ENCODE results near the gene NPB. TPM values are rescaled to one million over a fixed set of nuclear protein-coding genes. Genes with fewer than 3 reads are reported as not detected.

Gene NPB
- total RNA-seq, 3 donors from 2014 or later (not counting 1 experiment from before 2014, with no cell fraction given), result 0.18 to 0.31 TPM; not detected in 1

GRCh38 chr17:81920612-81921536 is 18.8 kb downstream of the NPB start:
- Mint-ChIP-seq H3K36me3 (no peaks in the 10 kb centered on the region), H3K27me3 (ENCODE audit: low read depth in 2 of 2) (peaks cover 0 to 3% of the 10 kb centered on the region in 2 donors), H3K9me3 (no peaks in the 10 kb centered on the region), H3K4me3 (peak overlapping the region; percentile 5), H3K4me1 (peaks cover 19 to 37% of the 10 kb centered on the region in 2 donors), H3K27ac (peak overlapping the region in 1 of 2 donors; percentile 42)
- Histone ChIP-seq H3K4me1 (ENCODE audit: control insufficient read depth, insufficient read depth, low read length) (peaks cover 52% of the 10 kb centered on the region), H3K9me3 (ENCODE audit: control insufficient read depth, insufficient read depth, low read length) (no peaks in the 10 kb centered on the region), H3K4me3 (ENCODE audit: low read length) (no peak overlapping the region), H3K36me3 (ENCODE audit: control insufficient read depth, insufficient read depth, low read length) (peaks cover 6% of the 10 kb centered on the region), H3K27ac (ENCODE audit: low read length) (no peak overlapping the region), H3K27me3 (ENCODE audit: control insufficient read depth, insufficient read depth, low read length) (no peaks in the 10 kb centered on the region)
- ATAC-seq (no peak), DNase-seq (no peak)
- WGBS (ENCODE audit: insufficient coverage), result 93% methylated on average over 33 of the region's 33 CpGs
- intact Hi-C loops (cut with micrococcal nuclease), result no loop called here
- TF ChIP-seq, protein P1, sequence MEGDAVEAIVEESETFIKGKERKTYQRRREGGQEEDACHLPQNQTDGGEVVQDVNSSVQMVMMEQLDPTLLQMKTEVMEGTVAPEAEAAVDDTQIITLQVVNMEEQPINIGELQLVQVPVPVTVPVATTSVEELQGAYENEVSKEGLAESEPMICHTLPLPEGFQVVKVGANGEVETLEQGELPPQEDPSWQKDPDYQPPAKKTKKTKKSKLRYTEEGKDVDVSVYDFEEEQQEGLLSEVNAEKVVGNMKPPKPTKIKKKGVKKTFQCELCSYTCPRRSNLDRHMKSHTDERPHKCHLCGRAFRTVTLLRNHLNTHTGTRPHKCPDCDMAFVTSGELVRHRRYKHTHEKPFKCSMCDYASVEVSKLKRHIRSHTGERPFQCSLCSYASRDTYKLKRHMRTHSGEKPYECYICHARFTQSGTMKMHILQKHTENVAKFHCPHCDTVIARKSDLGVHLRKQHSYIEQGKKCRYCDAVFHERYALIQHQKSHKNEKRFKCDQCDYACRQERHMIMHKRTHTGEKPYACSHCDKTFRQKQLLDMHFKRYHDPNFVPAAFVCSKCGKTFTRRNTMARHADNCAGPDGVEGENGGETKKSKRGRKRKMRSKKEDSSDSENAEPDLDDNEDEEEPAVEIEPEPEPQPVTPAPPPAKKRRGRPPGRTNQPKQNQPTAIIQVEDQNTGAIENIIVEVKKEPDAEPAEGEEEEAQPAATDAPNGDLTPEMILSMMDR (IDR thresholded peaks at IDR 0.05), result no peak

DNA sequence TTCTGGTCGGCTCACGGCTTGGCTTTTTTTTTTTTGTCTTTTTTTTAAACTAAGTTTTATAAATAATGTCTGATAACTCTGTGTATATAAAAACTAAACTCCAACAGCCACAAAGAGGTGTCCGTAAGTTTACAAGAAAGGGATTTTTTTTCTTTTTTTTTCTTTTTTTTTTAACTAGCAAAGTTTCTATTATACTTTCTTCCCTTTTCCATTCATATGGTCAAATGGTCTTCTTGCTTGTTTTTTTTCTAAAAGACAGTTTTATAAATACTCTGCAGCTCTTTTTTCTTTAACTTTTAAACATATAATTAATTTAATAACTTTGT is 19.5 kb downstream of the NPB start:
- no peak overlapping the region for H3K4me3 ChIP-seq (ENCODE audit: low read length)
- Mint-ChIP-seq H3K4me1 (peaks cover 17 to 38% of the 10 kb centered on the region in 2 donors), H3K36me3 (no peaks in the 10 kb centered on the region), H3K4me3 (no peak overlapping the region), H3K9me3 (no peaks in the 10 kb centered on the region), H3K27ac (no peak overlapping the region), H3K27me3 (ENCODE audit: low read depth in 2 of 2) (peaks cover 0 to 3% of the 10 kb centered on the region in 2 donors)
- intact Hi-C loops (cut with micrococcal nuclease), result no loop called here
- DNase-seq (no peak), ATAC-seq (no peak)
- no peaks in the 10 kb centered on the region for H3K27me3 ChIP-seq (ENCODE audit: control insufficient read depth, insufficient read depth, low read length)
- no peaks in the 10 kb centered on the region for H3K9me3 ChIP-seq (ENCODE audit: control insufficient read depth, insufficient read depth, low read length)
- no peak overlapping the region for H3K27ac ChIP-seq (ENCODE audit: low read length)
- H3K4me1 ChIP-seq (ENCODE audit: control insufficient read depth, insufficient read depth, low read length), result peaks cover 54% of the 10 kb centered on the region
- TF ChIP-seq, protein P1 (IDR thresholded peaks at IDR 0.05), result no peak
- peaks cover 6% of the 10 kb centered on the region for H3K36me3 ChIP-seq (ENCODE audit: control insufficient read depth, insufficient read depth, low read length)
- no CpG with 5 or more reads among the region's 3 CpGs for WGBS (ENCODE audit: insufficient coverage)

DNA sequence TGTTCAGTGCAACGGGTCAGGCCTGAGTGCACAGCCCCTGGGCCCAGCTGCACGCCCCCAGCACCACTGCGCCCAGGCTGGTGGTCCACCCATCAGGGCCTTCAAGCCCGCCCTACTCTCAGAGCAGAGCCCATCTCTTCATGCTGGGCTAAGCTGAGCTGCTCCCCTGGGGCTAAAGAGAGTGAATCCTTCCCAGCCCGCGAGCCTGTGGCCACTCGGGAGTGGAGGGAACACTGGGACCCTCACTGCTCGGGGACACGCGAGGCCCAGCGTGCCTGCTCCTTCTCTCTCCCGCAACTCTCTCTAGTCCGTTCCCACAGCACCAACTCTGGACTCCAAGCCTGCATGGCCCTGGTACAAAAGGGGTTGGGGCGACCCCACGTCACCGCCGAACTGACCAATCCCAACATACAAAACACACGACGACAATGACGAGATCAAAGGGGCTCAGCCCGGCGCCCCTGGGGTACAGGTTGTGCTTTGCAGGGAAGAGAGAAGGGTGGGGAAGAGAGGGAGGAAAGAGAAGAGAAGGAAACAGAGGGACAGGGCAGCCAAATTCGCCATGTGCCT is 20.0 kb downstream of the NPB start:
- Mint-ChIP-seq H3K27ac (no peak overlapping the region), H3K27me3 (ENCODE audit: low read depth in 2 of 2) (peaks cover 0 to 3% of the 10 kb centered on the region in 2 donors), H3K36me3 (no peaks in the 10 kb centered on the region), H3K4me1 (peaks cover 14 to 34% of the 10 kb centered on the region in 2 donors), H3K9me3 (no peaks in the 10 kb centered on the region), H3K4me3 (no peak overlapping the region)
- Histone ChIP-seq H3K9me3 (ENCODE audit: control insufficient read depth, insufficient read depth, low read length) (no peaks in the 10 kb centered on the region), H3K4me3 (ENCODE audit: low read length) (no peak overlapping the region), H3K27me3 (ENCODE audit: control insufficient read depth, insufficient read depth, low read length) (no peaks in the 10 kb centered on the region), H3K27ac (ENCODE audit: low read length) (no peak overlapping the region), H3K36me3 (ENCODE audit: control insufficient read depth, insufficient read depth, low read length) (peaks cover 6% of the 10 kb centered on the region), H3K4me1 (ENCODE audit: control insufficient read depth, insufficient read depth, low read length) (peaks cover 52% of the 10 kb centered on the region)
- DNase-seq, result no peak
- intact Hi-C loops (cut with micrococcal nuclease), result no loop called here
- no peak for ATAC-seq
- TF ChIP-seq, protein P1 (IDR thresholded peaks at IDR 0.05), result no peak
- WGBS (ENCODE audit: insufficient coverage), result 96% methylated on average over 22 of the region's 23 CpGs
